RWPE1 (cell line): ENCODE data around the gene TCF12.
A peak's percentile ranks its signal among the peaks of the same experiment; 100 is the strongest.

Experiments
- CTCF ChIA-PET: fragments of 350-600 bp; sonication (Branson Sonifier 250); formaldehyde crosslinking; extraction: SDS; loops from one replicate; lab custom pipeline; 2021; lab: Yijun Ruan, JAX
- POLR2A ChIA-PET: fragments of 400-600 bp; formaldehyde crosslinking; extraction: SDS; loops from one replicate; lab custom pipeline; 2020; ENCODE audit warnings: antibody characterized with exemption; ENCODE audit not compliant: low non-redundant PET; lab: Yijun Ruan, JAX
- DNase-seq: peaks from one replicate; pipeline ENCODE4 v3.0.0; 2012; ENCODE audit warnings: low spot score
- H3K27ac ChIP-seq: fragments of 450-650 bp; 2 replicates; pipeline ENCODE4 v1.5.1; 2017
- CTCF ChIP-seq: fragments of 450-650 bp; conservative IDR thresholded peaks from 2 replicates; pipeline ENCODE4 v1.5.1; 2017; ENCODE audit warnings: low read depth, mild to moderate bottlenecking

TCF12 gene

DNA sequence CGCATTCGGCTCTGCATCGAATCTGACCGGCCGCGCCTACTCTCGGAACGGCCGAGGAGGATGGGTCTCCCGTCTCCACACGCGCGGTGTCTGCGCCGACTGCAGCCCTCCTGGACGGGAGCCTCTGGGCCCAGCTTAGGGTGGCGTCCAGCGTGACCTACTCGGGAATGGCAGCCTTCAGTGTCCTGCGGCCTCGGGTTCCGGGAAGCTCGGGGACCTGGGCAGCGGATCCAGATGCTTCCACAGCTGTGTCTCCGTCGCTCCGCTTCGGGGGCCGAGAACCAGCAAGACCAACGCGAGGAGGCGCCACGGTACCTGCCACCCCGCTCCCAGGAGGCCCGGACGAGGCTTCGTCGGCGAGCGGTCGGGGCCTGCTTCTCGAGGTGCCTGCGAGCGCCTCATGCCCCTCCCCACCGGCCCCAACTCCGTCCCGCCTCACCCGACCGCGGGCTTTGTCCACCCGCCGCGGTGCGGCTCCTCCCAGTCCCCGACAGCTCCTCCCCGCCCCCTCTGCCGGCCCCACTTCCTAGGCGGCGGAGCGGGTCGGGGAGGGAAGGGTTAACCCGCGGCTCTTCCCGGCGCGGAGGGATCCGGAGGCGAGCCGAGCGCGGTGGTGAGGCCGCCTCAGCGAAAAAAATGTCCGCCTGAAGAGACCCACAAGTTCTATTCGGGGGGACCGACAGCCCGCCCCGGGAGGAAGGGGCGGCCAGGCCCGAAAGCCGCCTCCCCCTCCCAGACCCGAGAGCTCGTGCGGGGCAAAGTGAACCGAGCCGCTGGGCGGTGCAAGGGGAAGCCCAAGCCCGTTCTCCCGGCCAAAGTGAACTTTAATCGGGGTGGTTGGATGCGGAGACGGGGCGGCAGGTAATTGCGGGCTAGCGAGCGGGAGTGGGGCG, at the start of gene TCF12:
Gene TCF12 (plus strand): TSS at position 599 of the 893 bp plus-strand sequence. CDS start 1,270 bp downstream, outside the sequence.
- ChIA-PET CTCF (interaction anchor here (0.9 to 1.2 kb wide), 5 partner anchors 8 to 427 kb away, joined by 3 to 8 read pairs (median 3); no protein-coding TSS in a partner anchor), POLR2A (interaction anchor here (0.9 to 1.0 kb wide), 2 partner anchors 31 to 93 kb away, joined by 3 to 6 read pairs; no protein-coding TSS in a partner anchor)
- peak; percentile 37 for TF ChIP-seq CTCF
- peak within 1 kb of the TSS; percentile 89 for H3K27ac ChIP-seq
- DNase-seq, result peak; percentile 93

DNA sequence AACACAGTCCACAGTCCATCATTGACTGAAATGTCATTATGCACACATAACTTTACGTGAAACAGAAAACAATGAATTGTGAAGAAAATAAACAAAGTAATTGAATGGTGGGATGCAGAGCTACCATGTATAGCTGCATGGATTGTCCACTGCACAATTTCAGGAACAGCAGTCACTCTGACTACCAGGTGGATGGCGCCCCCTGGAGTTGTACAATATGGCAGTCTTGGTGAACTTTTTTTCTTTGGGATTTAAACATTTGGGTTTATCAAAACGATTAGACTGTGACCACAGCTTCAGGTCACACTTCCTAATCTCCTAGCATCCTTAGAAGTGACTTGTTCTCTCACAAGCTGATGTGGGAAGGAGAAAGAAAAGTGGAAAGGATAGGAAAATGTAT, 48.9 kb upstream of the TCF12 start:
- ChIA-PET CTCF (interaction anchor here (0.6 to 1.1 kb wide), 6 partner anchors 8 to 375 kb away, joined by 3 to 5 read pairs (median 4); no protein-coding TSS in a partner anchor), POLR2A (interaction anchor here (0.6 kb wide), 1 partner anchor 363 kb away, joined by 4 read pairs; no protein-coding TSS in a partner anchor)
- no peak overlapping the region for H3K27ac ChIP-seq
- peak; percentile 55 for TF ChIP-seq CTCF
- no peak for DNase-seq

- peak; percentile 70 for DNase-seq
- POLR2A ChIA-PET, result no interaction called here
- H3K27ac ChIP-seq, result no peak overlapping the region
- CTCF ChIA-PET, result interaction anchor here (0.7 kb wide), 1 partner anchor 155 kb away, joined by 4 read pairs; no protein-coding TSS in a partner anchor
- no peak for TF ChIP-seq CTCF
Observed at GRCh38 chr15:56871185-56871584, 47.3 kb upstream of the TCF12 start.

GRCh38 chr15:56871867-56872266, 46.6 kb upstream of the TCF12 start:
- no peak for DNase-seq
- POLR2A ChIA-PET, result no interaction called here

DNA sequence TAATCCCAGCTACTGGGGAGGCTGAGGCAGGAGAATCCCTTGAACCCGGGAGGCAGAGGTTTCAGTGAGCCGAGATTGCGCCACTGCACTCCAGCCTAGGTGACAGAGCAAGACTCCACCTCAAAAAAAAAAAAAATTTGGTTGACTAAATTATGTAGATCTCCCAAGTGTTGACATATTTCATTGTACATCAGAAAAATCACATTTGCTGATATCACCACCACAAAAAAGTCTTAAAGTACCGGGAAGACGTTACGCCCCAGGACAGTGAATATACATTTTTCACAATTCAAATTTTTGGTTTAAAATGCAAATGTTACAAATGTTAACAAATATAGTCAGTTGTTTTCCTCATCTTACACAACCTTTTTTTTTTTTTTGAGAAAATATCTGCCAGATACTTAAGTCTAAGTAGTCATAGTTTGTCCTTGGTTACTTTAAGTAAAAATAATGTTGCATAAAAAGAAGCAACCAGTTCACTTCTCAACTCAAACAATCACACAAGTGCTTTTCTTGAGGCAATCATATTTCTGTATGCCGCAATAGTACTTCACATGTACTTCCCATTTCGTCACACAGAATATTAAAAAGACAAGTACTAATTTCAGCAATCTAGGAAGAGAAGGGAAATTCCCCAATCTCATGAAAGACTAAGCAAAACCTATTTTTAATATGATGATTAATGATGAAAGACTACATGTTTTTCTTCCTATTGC, 41.0 kb upstream of the TCF12 start:
- ChIA-PET POLR2A (no interaction called here), CTCF (no interaction called here)
- TF ChIP-seq CTCF, result no peak
- no peak for DNase-seq
- no peak overlapping the region for H3K27ac ChIP-seq

More at GRCh38 chr15:56871867-56872266, 46.6 kb upstream of the TCF12 start:
- CTCF ChIA-PET, result interaction anchor here (0.6 to 1.1 kb wide), 3 partner anchors 154 to 607 kb away, joined by 3 to 5 read pairs (median 4); no protein-coding TSS in a partner anchor
- no peak overlapping the region for H3K27ac ChIP-seq
- TF ChIP-seq CTCF, result no peak

DNA sequence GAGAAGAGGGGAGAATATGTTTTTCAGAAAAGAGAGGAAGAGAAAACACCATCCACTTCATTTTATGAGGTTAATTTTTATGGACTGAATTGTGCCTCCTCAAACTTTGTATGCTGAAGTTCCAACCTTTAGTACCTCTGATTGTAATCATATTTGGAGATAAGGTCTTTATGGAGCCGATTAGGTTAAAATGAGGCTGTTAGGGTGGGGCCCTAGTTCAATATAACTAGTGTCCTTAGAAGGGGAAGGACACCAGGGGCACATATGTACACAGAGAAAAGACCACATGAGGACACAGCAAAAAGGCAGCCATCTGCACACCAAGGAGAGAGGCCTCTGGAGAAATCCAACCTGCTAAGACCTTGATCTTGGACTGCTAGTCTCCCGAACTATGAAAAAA, 38.9 kb upstream of the TCF12 start:
- no peak for TF ChIP-seq CTCF
- ChIA-PET POLR2A (no interaction called here), CTCF (interaction anchor here (0.7 kb wide), 1 partner anchor 36 kb away, joined by 3 read pairs; no protein-coding TSS in a partner anchor)
- DNase-seq, result no peak
- H3K27ac ChIP-seq, result no peak overlapping the region
